Head of caudate nucleus (tissue), 42 donors: ENCODE data around the gene OVCH2.
"Not testable (repeated sequence)": the region's sequence is repeated elsewhere in the genome, so short reads cannot be mapped to it uniquely, and the experiment has no call there.

Experiments used
- DNase-seq, 42 donors: peaks; one replicate each; pipeline versions ENCODE4 v3.0.0 to v3.0.0-alpha.2; 2020 to 2021; ENCODE audit warnings: mixed read lengths in 7 of 42
- intact Hi-C: fragments of 100-400 bp; cut with DNase I; formaldehyde crosslinking; loops from one replicate; pipeline ENCODE4 v1.15.0; 2022

Gene OVCH2

GRCh38 chr11:7672276-7672959 lies 33.9 kb downstream of the OVCH2 start:
- intact Hi-C loops = no loop called here
- peak in 1 of 42 donors; percentile 48 for DNase-seq

DNA sequence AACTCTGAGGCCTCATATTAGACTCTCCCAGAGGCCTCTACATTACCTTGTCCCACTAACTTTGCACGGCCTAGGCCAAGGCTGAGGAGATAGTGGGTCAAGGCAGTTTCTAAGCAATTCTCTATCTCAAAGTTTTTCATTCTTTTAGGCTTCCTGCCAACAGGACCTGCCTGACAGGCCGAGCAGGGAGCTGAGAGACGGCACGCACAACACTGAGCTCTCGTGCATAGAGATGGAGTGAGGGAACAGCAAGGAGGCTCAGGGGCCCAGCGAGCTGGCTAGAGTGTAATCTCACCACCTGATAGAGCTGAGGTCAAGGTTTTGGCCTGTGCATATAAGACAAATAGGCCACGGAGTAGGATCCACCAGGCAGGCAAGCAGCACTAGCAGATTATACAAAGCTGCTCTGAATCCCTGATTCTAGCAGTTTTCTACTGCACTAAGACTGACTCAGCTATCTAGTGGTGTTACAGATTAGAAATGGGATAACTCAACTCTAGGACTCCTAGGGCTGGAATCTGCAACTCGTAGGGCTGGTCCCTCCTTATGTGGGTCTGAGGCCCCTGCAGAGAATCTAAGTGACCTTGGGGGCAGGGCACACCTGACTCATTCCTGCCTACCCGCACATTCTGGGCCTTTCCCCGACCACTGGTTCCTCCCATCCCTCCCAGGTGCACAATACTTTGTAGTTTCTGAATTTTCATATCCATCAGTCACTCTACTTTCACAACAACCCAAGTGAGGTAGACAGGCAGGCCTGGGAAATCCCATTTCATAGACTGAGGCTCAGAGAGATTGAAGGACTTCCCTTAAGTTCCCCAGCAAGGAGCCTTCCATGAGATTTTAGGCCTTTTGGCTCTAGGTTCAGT lies 34.7 kb downstream of the OVCH2 start:
- peak in 1 of 42 donors; percentile 21 for DNase-seq
- intact Hi-C loops = no loop called here

DNA sequence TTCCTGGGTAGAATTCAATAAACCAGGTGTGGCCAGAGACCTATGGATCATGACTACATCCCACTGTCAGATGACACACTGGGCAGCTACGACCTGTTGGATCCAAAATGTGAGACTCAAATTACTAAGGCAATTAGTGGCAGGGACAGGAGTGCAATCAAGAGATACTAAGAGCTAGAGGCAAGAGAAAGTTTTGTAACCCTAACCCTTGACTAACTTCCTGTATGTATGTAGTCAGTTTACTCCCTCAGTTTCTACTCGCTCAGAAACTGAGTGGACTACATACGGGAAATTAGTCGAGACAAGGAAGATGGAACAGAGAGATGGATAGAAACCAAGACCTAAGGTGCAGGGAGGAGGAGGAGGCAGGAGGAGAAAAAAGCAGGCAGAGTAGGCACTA lies 35.6 kb downstream of the OVCH2 start:
- DNase-seq = peak in 1 of 42 donors; percentile 15
- intact Hi-C loops = no loop called here

- DNase-seq = peak in 22 of 42 donors; percentile 38 to 85 (median 66)
- intact Hi-C loops = loop anchor here (5.0 kb wide), 2 partner anchors 97 to 157 kb away; partner anchors contain the start of gene PPFIBP2
Observed at GRCh38 chr11:7668911-7669310, 37.4 kb downstream of the OVCH2 start.

DNA sequence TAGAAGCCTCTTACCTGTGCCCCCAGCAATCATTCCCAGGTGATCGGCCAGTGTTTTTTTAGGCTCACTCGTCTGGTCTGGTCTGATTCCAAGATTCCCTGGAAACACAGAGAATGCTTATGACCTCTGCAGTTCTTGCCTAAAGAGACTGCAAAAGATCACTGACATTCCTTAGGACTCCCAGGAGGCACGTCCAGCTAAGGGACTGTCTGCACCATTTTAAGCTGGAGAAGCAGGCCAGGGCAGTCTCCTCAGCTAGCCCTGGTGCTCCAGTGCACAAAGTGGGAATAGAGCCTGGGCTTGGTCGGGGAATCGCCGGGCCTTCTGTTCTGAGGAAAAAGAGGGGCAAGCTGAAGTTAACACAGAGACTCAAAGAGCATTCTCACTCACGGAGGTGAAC lies 37.8 kb downstream of the OVCH2 start:
- peak in 4 of 42 donors; percentile 13 to 46 (median 44) for DNase-seq
- intact Hi-C loops = loop anchor here (5.0 kb wide), 2 partner anchors 96 to 156 kb away; partner anchors contain the start of gene PPFIBP2

GRCh38 chr11:7667460-7667859 lies 38.8 kb downstream of the OVCH2 start:
- peak in 13 of 42 donors; percentile 19 to 71 (median 57) for DNase-seq
- intact Hi-C loops = loop anchor here (5.0 kb wide), 2 partner anchors 95 to 155 kb away; partner anchors contain the start of gene PPFIBP2

DNA sequence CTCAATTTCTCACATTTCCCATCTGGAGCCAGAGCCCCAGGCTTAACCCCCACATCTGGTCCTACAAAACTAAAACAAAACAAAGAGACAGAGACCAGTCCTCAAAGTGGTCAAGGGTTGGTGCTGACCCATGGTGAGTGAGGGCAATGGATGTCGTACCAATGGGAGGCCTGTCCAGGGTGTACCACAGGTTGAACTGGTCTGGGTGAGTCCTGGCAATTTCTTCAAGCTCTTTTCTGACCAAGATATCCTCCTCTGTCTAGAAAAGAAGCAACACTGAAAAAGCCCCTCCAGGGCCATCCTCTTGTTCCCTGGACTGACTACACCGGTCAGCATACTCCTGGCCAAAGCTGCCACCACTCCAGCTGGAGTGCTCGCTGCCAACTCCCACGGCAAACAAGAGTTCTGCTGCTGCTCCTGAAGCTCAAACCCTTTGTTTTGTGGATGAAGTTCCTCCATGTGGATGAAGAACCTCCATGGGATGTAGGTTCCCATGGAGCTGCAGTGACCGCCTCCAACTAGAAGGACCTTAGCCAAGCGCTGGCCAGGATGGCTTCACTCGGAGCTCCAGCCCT lies 39.9 kb downstream of the OVCH2 start:
- DNase-seq = peak in 1 of 42 donors; percentile 35
- intact Hi-C loops = loop anchor here (5.0 kb wide), 2 partner anchors 94 to 154 kb away; partner anchors contain the start of gene PPFIBP2

- intact Hi-C loops = loop anchor here (5.0 kb wide), 2 partner anchors 93 to 153 kb away; partner anchors contain the start of gene PPFIBP2
Observed at GRCh38 chr11:7665473-7666291, 40.6 kb downstream of the OVCH2 start.

DNA sequence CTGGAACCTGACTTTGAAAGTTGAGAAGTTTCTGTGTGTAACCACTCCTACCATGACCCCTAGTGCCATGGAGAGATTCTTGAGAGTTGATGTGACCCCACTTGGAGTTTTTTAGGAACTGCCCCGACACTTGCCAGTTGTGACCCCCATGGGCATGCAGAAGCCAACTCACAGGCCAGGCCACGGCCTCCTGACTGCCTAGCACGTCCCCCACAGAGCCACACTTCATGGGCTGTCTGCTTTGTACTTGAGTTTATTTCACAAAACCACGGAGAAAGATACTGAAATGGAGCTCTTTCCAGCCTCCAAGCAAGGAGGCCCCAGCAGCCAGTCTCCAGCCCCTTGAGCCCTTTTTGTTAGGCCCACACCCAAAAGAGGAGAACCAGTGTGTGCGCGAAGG lies 41.4 kb downstream of the OVCH2 start:
- intact Hi-C loops = loop anchor here (5.0 kb wide), 2 partner anchors 93 to 153 kb away; partner anchors contain the start of gene PPFIBP2
- DNase-seq = no peak

More at GRCh38 chr11:7665473-7666291, 40.6 kb downstream of the OVCH2 start:
- peak in 40 of 42 donors; percentile 51 to 88 (median 74) for DNase-seq

DNA sequence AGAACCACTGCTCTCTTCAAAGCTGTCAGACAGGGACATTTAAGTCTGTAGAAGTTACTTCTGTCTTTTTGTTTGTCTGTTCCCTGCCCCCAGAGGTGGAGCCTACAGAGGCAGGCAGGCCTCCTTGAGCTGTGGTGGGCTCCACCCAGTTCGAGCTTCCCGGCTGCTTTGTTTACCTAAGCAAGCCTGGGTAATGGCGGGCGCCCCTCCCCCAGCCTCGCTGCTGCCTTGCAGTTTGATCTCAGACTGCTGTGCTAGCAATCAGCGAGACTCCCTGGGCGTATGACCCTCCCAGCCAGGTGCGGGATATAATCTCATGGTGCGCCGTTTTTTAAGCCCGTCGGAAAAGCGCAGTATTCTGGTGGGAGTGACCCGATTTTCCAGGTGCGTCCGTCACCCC lies 42.7 kb downstream of the OVCH2 start:
- intact Hi-C loops, DNase-seq: not testable (repeated sequence)

DNA sequence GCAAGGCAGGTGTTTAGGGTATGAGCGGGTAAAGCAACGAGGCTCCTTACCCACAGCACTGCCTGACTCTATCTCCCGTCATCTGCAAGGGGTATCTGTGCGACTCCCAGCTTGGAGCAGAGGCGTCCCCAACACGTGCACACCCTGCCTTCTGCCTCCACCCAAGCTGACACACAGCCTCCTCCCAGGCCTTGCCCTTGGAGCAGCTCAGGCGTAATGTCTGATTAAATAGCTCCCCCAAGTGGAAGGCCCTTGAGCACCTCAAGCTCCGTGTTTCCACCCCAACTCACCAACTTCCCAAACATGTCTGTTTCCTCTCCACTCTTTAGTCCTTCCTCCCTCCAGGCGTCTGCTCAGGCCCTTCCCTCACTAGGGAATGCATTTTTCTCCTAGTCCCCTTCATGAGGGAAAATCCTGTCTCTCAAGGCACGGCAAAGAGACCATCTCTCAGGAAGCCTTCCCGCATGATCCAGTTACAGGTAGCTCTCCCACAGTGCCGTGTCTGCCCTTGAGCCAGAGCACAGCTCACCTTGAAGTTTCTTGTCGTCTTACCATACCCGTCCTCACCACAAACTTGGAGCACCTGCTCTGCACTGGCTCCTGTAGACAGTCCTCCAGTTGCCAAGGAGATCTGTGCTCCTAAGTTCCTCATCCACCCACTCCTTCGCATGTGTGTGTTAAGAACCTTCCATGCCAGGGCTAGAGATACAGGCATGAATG lies 48.8 kb downstream of the OVCH2 start:
- peak; percentile 43 to 89 (median 78) for DNase-seq

GRCh38 chr11:7656704-7657103 lies 49.6 kb downstream of the OVCH2 start:
- peak in 2 of 42 donors; percentile 16 to 47 for DNase-seq
- intact Hi-C loops = no loop called here

More for the DNA sequence above, 48.8 kb downstream of the OVCH2 start:
- intact Hi-C loops = no loop called here

- DNase-seq = peak in 3 of 42 donors; percentile 11 to 41 (median 28)
- intact Hi-C loops = no loop called here
Observed at GRCh38 chr11:7655253-7656217, 50.7 kb downstream of the OVCH2 start.

DNA sequence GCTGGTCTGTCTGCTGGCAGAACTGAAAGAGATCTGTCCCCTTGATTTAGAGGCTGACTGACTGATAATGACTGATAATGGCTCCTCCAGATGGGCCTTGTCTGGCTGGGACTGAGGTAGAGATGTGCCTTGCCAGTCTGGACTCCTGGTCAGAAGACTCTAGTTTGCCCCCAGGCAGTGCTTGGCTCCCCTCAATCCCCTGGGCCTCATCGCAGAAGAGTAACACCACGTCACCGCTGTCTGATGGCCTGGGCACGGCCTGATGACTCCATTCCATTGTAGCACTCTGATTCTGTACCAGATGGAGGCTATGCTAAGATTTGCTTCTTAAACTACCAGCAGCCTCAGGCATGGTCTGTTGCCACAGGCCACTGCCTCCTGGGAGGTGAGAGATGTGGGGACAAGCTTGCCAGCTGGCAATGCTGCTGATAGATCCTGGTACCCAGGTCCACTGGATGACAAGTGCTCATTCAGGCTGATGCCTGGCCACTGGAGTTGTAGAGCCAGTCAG lies 52.0 kb downstream of the OVCH2 start:
- intact Hi-C loops = loop anchor here (5.0 kb wide), 2 partner anchors 77 to 142 kb away; partner anchors contain the start of gene PPFIBP2
- DNase-seq = peak in 2 of 42 donors; percentile 15 to 34

DNA sequence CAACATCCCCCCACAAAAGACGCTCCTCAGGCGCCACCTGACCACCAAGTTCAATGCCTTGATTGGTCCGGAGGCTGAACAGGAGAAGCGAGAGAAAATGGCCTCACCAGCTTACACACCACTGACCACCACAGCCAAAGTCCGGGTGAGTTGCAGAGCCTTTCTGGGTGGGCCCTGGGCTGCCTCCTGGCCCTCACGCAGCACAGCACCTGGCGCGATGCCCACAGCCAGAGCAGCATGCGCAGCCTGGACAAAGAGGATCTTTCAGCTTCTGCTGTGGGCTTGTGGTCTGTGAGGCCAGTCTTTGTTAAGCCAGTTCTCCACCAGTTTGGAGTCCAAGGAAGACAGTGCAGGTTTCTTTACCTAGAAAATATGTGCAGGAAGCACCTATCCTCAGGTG lies 54.6 kb downstream of the OVCH2 start:
- peak; percentile 69 to 96 (median 88) for DNase-seq
- intact Hi-C loops = loop anchor here (5.0 kb wide), 2 partner anchors 74 to 139 kb away; partner anchors contain the start of gene PPFIBP2

- intact Hi-C loops = loop anchor here (5.0 kb wide), 2 partner anchors 74 to 139 kb away; partner anchors contain the start of gene PPFIBP2
- DNase-seq = peak in 31 of 42 donors; percentile 32 to 83 (median 60)
Observed at GRCh38 chr11:7651140-7651551, 55.1 kb downstream of the OVCH2 start.
